Bone marrow (tissue), 2 donors: ENCODE measurements around the gene TGFA.

Source experiments
- DNase-seq, 2 donors: peaks; one replicate each; lab custom pipeline; 2025; lab: John Stamatoyannopoulos, UW

The TGFA gene

DNA sequence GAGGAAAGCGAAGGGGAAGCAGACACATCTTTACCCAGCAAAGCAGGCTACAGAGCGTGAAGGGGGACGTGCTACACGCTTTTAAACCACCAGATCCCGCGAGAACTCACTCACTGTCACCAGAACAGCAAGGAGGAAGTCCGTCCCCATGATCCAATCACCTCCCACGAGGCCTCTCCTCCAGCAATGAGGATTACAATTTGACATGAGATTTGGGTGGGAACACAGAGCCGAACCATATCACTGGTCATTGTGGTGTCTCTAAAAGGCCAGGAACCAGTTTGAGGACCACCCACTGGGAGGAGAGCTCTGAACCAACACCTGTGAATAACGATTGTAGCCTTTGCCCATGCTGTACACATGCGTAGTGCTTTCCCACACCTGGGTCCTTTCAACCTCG, 135.1 kb downstream of the TGFA start:
- DNase-seq = no peak

GRCh38 chr2:70417011-70417410, 136.6 kb downstream of the TGFA start:
- DNase-seq = no peak

- no peak for DNase-seq
Observed at GRCh38 chr2:70412294-70413070, 141.1 kb downstream of the TGFA start.

- no peak for DNase-seq
Observed at GRCh38 chr2:70411483-70412125, 142.0 kb downstream of the TGFA start.

DNA sequence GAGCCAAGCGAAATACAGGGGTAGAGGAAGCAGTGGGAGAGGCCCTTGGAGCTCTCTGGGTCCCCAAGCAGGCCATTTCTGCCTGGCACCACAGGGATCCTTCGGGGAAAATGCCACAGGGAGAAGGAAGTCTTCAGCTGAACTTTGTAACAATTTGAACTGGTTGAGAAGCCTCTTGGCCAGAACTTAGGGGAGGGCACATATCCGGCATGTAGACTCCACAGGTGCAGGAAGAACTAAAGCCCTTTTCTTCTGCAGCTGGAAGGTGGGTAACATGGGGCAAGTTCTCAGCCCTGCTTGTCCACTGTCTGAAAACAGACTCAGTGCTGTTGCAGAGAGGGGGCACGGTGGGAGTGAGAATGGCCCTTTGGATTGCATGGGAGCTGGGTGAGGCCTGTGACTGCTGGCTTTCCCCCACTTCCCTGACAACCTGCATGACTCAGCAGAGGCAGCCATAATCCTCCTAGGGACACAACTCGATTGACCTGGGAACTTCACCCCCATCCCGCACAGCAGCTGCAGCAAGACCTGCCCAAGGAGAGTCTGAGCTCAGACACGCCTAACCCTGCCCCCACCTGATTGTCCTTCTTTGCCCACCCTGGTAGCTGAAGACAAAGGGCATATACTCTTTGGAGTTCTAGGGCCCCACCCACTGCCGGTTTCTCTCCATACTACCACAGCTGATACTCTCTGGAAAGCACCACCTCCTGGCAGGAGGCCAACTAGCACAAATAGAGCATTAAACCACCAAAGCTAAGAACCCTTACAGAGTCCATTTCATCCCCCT, 150.2 kb downstream of the TGFA start:
- no peak for DNase-seq

GRCh38 chr2:70400539-70400938, 153.1 kb downstream of the TGFA start:
- no peak for DNase-seq

DNA sequence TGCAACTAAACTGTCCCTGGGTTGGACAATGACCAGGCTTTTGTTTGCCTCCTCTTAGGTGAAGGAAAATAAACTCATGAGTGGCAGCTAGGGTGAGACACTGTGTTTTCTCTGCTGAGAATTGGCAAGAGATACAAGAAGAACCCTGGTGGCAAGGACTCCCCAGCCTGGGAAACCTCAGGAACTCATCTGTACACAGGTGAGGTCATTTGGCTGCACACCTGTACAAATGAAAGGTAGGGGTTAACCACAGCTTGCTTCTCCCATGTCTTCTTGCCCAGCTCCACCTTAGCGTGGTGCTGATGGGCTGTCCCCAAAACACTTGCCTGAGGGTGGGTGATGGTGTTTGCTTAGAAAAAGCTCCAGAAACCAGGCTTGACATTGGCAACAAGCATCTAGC, 154.6 kb downstream of the TGFA start:
- DNase-seq = no peak
